Esophagus muscularis mucosa (tissue), 4 donors: Measurements from ENCODE around the gene SLC25A29. TPM values are rescaled to one million over a fixed set of nuclear protein-coding genes. Genes with fewer than 3 reads are reported as not detected.

Source experiments
- DNase-seq: peaks from one replicate; pipeline ENCODE4 v3.0.0-alpha.2; 2017; ENCODE audit errors: extremely low spot score
- H3K27ac ChIP-seq, 4 donors: fragments of 200-600 bp; sonication (generic); replicated peaks in 1 of 4; 1 replicate in 3 of 4; 2 replicates in 1 of 4; pipeline ENCODE4 v1.5.1; 2016 to 2019; ENCODE audit warnings: mild to moderate bottlenecking in 1 of 4
- H3K27me3 ChIP-seq, 4 donors: fragments of 200-600 bp; sonication (generic); one replicate each; pipeline versions ENCODE4 v1.5.1 to v1.6.0; 2016 to 2019
- H3K36me3 ChIP-seq, 4 donors: fragments of 200-600 bp; sonication (generic); one replicate each; pipeline ENCODE4 v1.5.1; 2016 to 2019
- H3K4me1 ChIP-seq, 4 donors: fragments of 200-600 bp; sonication (generic); one replicate each; pipeline ENCODE4 v1.5.1; 2016 to 2019
- H3K4me3 ChIP-seq, 4 donors: fragments of 200-600 bp; sonication (generic); 1 replicate in 2 of 4; 2 replicates in 2 of 4; pipeline ENCODE4 v1.5.1; 2016 to 2019; ENCODE audit warnings: mild to moderate bottlenecking in 4 of 4, moderate library complexity in 1 of 4
- H3K9me3 ChIP-seq, 4 donors: fragments of 200-600 bp; sonication (generic); 1 replicate in 3 of 4; 2 replicates in 1 of 4; pipeline ENCODE4 v1.5.1; 2016 to 2019
- CTCF ChIP-seq, 3 experiments: fragments of 200-600 bp in 2 of 3; fragments of 450-650 bp in 1 of 3; sonication (generic) in 2 of 3; IDR thresholded peaks; one replicate each; pipeline ENCODE4 v1.5.1; 2017 to 2019; ENCODE audit warnings: antibody characterized with exemption in 3 of 3, mild to moderate bottlenecking in 2 of 3, moderate library complexity in 1 of 3
- EP300 ChIP-seq: sonication (generic); formaldehyde crosslinking; IDR thresholded peaks from one replicate; pipeline ENCODE4 v1.6.1; 2017; ENCODE audit warnings: antibody characterized with exemption
- POLR2A ChIP-seq: fragments of 450-650 bp; IDR thresholded peaks from one replicate; pipeline ENCODE4 v1.6.1; 2017; ENCODE audit warnings: antibody characterized with exemption, moderate library complexity, mild to moderate bottlenecking, low read depth
- POLR2AphosphoS5 ChIP-seq, 2 donors: sonication (generic); formaldehyde crosslinking; IDR thresholded peaks; one replicate each; pipeline ENCODE4 v1.6.1; 2017; ENCODE audit warnings: antibody characterized with exemption in 2 of 2
- WGBS: methylation state at CpG from one replicate; pipeline ENCODE4 v1.1.5; 2018; 5-methylcytosine and 5-hydroxymethylcytosine counted together
- intact Hi-C: fragments of 100-400 bp; cut with DNase I; formaldehyde crosslinking; loops from one replicate; pipeline ENCODE4 v1.15.1; 2023
- total RNA-seq, 4 donors: library from RNA; depleted of rRNA; stranded (reverse); fragments of >200 nt; gene quantifications; one replicate each; pipeline versions ENCODE4 v1.1.0 to v1.2.1, GENCODE V29; 2016

The SLC25A29 gene
- total RNA-seq, 4 donors from 2014 or later = 37.4 to 63.0 (median 49.2) TPM

DNA sequence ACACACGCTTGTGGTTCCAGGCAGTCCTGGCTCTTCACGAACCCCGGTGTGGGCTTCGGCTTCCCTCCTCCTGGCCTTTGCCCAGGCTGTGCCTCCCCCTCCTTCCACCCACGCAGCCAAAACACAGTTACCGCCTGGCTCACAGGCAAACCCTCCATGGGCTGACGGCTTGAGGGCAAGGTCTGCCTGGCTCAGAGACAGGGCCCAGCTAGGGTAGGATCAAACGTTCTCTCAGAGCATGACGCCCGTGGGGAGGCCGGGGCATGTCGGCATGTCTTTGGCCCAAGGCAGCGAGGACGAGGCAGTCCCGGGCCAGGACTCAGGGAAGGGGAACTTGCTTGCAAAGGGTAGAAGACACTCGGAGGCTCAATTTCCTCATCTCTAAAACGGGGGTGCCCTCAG is 19.0 kb upstream of the SLC25A29 start:
- TF ChIP-seq EP300 = no peak
- TF ChIP-seq POLR2AphosphoS5 (IDR thresholded peaks at IDR 0.05) = no peak
- no peak for TF ChIP-seq POLR2A
- TF ChIP-seq CTCF (IDR thresholded peaks at IDR 0.05) = no peak
- H3K27ac ChIP-seq = no peak overlapping the region
- H3K9me3 ChIP-seq = no peaks in the 10 kb centered on the region
- no peaks in the 10 kb centered on the region for H3K27me3 ChIP-seq
- WGBS = 83% methylated on average over 14 of the region's 17 CpGs
- intact Hi-C loops = no loop called here
- H3K36me3 ChIP-seq = no peaks in the 10 kb centered on the region
- H3K4me1 ChIP-seq = no peaks in the 10 kb centered on the region
- DNase-seq = no peak
- H3K4me3 ChIP-seq = no peak overlapping the region

DNA sequence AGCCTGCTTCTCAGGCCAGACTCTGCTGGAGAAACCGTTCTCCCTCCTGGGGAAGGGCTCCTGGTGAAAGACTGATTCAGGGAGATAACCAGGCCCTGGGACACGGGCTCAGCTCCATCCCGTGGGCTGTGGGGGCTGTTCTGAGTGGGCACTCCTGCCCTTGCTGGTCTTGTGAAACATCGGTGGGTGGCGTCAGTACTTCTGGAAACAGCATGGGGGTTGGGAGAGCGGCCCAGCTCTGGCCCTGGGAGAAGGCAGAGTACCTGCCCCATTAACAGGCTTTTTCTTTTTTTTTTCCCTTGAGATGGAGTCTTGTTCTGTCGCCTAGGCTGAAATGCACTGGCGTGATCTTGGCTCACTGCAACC is 17.7 kb upstream of the SLC25A29 start:
- no peaks in the 10 kb centered on the region for H3K36me3 ChIP-seq
- H3K4me1 ChIP-seq = peaks cover 0 to under 1% (median 0%) of the 10 kb centered on the region in 4 donors
- 90% methylated on average over 8 of the region's 8 CpGs for WGBS
- H3K9me3 ChIP-seq = no peaks in the 10 kb centered on the region
- intact Hi-C loops = no loop called here
- no peak for TF ChIP-seq CTCF (IDR thresholded peaks at IDR 0.05)
- no peak for TF ChIP-seq POLR2AphosphoS5 (IDR thresholded peaks at IDR 0.05)
- no peak for TF ChIP-seq EP300
- TF ChIP-seq POLR2A = no peak
- no peak for DNase-seq
- H3K27me3 ChIP-seq = no peaks in the 10 kb centered on the region
- no peak overlapping the region for H3K27ac ChIP-seq
- H3K4me3 ChIP-seq = no peak overlapping the region

DNA sequence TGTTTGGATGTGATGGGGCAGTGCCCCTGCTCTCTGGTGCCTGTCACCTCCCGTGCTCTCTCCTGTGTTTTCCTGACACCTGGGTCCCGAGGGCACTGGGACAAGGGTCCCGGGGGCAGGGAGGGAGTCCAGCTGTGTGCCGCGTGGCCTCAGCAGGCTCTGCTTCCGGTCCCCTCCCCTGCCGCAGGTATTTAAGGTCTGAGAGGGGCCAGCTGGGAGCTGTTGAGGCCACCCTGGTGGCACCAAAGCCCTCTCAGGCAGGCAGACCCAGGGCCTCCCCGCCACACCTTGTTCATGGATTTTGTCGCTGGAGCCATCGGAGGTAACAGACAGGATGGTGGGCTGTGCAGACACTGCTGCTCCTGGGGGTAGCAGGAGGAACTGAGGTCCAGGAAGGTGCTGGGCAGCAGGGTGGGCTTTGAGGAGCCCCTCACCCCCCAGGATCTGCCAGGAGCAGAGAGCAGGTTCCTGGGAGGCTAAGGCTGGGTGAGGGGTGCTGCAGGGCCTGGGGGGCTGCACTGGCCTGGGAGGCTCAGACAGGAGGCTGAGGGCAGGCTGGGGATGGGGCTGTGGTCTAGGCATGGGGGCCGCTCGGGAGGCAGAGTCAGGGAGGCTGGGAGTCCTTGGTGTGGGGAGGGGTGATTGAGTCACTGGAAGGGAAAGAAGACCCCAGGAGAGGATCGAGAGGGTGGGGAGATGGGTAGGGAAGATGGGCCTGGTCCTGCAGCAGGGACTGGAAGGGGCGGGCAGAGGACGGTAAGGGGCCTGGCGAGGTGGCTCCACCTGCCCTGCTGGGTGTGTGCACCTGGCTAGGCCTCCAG is 17.1 kb upstream of the SLC25A29 start, which contains the start of gene SLC25A47:
Gene SLC25A47 (plus strand): TSS at position 219 of the 821 bp plus-strand sequence. CDS start 76 bp downstream, at position 295.
- H3K4me3 ChIP-seq = no peak within 1 kb of the TSS
- 93% methylated on average over 8 of the region's 16 CpGs for WGBS
- H3K36me3 ChIP-seq = no peaks in the 10 kb centered on the region
- TF ChIP-seq EP300 = no peak
- TF ChIP-seq CTCF (IDR thresholded peaks at IDR 0.05) = no peak
- TF ChIP-seq POLR2A = no peak
- no peak for TF ChIP-seq POLR2AphosphoS5 (IDR thresholded peaks at IDR 0.05)
- peaks cover 2 to 6% (median 5%) of the 10 kb centered on the region in 4 donors for H3K4me1 ChIP-seq
- no peaks in the 10 kb centered on the region for H3K27me3 ChIP-seq
- intact Hi-C loops = no loop called here
- no peaks in the 10 kb centered on the region for H3K9me3 ChIP-seq
- no peak within 1 kb of the TSS for H3K27ac ChIP-seq
- DNase-seq = no peak

- Histone ChIP-seq H3K4me1 (peaks cover 2 to 16% (median 12%) of the 10 kb centered on the region in 4 donors), H3K27me3 (no peaks in the 10 kb centered on the region), H3K36me3 (no peaks in the 10 kb centered on the region), H3K4me3 (no peak overlapping the region), H3K9me3 (no peaks in the 10 kb centered on the region), H3K27ac (no peak overlapping the region)
- DNase-seq = no peak
- no peak for TF ChIP-seq POLR2A
- TF ChIP-seq EP300 = no peak
- TF ChIP-seq CTCF (IDR thresholded peaks at IDR 0.05) = no peak
- TF ChIP-seq POLR2AphosphoS5 (IDR thresholded peaks at IDR 0.05) = no peak
- intact Hi-C loops = no loop called here
- 91% methylated on average over 11 of the region's 15 CpGs for WGBS
Observed at GRCh38 chr14:100322138-100322957, 16.1 kb upstream of the SLC25A29 start.
